ENCODE results near the gene RASGRF1.

DNA sequence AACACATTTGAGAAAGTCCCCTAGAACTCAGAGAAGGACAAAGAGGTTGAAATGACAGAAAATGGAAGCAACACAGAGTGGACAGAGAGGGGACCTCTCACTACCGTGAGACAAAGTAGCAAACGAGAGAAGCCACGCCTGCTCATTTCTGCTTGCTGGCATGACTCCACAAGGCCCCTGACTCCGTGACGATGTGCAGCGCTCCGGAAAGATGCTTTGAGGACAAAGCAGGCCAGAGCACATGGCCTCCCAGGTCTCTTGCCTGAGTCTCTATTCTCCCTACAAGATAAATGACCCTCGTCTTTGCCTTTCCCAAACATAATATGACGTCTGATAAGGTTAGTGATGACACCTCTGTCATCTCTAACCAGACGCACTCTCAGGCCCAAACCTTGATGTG, 81.9 kb downstream of the RASGRF1 start:
- TF ChIP-seq EZH2 (IDR thresholded peaks at IDR 0.05) (no peak), POLR2AphosphoS5 (IDR thresholded peaks at IDR 0.05; ENCODE audit: borderline replicate concordance, low read depth, low read length) (no peak), FOXP2 (optimal IDR thresholded peaks at IDR 0.05; ENCODE audit: control extremely low read depth, extremely low read length, insufficient read depth) (no peak)

All from SK-N-MC (cell line).